Esophagus muscularis mucosa (tissue), 3 donors: ENCODE results near the gene TERT.
"Not testable (repeated sequence)": the region's sequence is repeated elsewhere in the genome, so short reads cannot be mapped to it uniquely, and the experiment has no call there.

ENCODE experiments used
- POLR2A ChIP-seq: fragments of 450-650 bp; IDR thresholded peaks from one replicate; pipeline ENCODE4 v1.6.1; 2017; ENCODE audit warnings: antibody characterized with exemption, moderate library complexity, mild to moderate bottlenecking, low read depth
- POLR2AphosphoS5 ChIP-seq, 2 donors: sonication (generic); formaldehyde crosslinking; IDR thresholded peaks; one replicate each; pipeline ENCODE4 v1.6.1; 2017; ENCODE audit warnings: antibody characterized with exemption in 2 of 2
- TF ChIP-seq, protein P1 (sequence below), 3 experiments: fragments of 200-600 bp in 2 of 3; fragments of 450-650 bp in 1 of 3; sonication (generic) in 2 of 3; IDR thresholded peaks; one replicate each; pipeline ENCODE4 v1.5.1; 2017 to 2019; ENCODE audit warnings: antibody characterized with exemption in 3 of 3, mild to moderate bottlenecking in 2 of 3, moderate library complexity in 1 of 3

DNA sequence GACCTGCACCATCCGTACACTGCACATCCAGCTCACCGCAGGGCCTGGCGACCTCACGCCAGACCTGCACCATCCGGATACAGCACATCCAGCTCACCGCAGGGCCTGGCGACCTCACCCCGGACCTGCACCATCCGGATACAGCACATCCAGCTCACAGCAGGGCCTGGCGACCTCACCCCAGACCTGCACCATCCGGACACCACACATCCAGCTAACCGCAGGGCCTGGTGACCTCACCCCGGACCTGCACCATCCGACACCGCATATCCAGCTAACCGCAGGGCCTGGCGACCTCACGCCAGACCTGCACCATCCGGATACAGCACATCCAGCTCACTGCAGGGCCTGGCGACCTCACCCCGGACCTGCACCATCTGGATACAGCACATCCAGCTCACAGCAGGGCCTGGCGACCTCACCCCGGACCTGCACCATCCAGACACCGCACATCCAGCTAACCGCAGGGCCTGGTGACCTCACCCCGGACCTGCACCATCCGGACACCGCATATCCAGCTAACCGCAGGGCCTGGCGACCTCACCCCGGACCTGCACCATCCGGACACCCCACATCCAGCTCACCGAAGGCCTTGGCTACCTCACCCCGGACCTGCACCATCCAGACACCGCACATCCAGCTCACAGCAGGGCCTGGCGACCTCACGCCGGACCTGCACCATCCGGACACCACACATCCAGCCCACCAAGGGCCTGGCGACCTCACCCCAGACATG is 11.7 kb downstream of the TERT start:
- TF ChIP-seq, protein P1, sequence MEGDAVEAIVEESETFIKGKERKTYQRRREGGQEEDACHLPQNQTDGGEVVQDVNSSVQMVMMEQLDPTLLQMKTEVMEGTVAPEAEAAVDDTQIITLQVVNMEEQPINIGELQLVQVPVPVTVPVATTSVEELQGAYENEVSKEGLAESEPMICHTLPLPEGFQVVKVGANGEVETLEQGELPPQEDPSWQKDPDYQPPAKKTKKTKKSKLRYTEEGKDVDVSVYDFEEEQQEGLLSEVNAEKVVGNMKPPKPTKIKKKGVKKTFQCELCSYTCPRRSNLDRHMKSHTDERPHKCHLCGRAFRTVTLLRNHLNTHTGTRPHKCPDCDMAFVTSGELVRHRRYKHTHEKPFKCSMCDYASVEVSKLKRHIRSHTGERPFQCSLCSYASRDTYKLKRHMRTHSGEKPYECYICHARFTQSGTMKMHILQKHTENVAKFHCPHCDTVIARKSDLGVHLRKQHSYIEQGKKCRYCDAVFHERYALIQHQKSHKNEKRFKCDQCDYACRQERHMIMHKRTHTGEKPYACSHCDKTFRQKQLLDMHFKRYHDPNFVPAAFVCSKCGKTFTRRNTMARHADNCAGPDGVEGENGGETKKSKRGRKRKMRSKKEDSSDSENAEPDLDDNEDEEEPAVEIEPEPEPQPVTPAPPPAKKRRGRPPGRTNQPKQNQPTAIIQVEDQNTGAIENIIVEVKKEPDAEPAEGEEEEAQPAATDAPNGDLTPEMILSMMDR (IDR thresholded peaks at IDR 0.05) = not testable (repeated sequence)
- TF ChIP-seq POLR2AphosphoS5 (IDR thresholded peaks at IDR 0.05); POLR2A: not testable (repeated sequence)
